ENCODE data around the gene PDGFB. TPM values are rescaled to one million over a fixed set of nuclear protein-coding genes. Genes with fewer than 3 reads are reported as not detected.
"Not testable (repeated sequence)": the region's sequence is repeated elsewhere in the genome, so short reads cannot be mapped to it uniquely, and the experiment has no call there.

PDGFB gene
- total and polyA plus RNA-seq, 2 experiments from 2014 or later = 2.2 to 8.0 TPM

DNA sequence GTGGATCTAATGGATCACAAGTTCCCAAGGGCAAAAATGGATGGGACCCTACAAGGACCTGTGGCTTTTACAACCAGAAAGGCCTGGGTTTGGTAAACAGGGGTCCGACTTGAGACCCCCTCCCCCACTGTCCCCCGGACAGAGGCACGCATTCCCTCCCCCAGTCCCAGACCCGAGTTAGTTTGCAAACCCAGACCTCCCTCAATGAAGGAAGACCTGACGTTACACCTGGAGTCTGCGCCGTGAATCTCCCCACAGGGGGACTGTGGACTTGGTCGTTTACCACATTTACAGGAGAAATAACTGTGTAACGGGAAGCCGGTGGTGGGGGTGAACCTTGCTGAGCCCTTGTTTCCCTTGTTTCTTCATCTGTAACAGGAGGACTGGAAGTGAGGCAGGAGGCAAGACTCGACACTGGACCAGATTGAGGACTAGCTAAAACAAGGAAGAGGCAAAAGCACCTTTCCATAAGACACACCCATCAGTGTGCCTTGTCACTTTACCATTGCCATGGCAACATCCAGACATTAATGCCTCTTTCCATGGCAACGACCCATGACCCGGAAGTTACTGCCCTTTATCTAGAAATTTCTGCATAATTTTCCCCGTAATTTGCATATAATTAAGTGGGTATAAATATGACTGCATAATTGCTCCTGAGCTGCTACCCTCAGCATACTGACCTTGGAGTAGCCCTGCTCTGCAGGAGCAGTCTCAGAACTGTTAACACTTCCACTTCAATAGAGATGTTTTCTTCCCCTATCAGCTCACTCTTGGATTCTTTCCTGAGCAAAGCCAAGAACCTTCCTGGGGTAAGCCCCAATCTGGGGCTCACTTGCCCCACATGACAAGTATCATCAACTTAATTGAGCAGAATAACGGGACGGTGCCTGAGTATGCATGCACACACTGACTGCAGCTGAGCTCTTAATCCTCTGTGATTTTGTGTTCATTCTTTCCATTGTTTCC lies 25.4 kb downstream of the PDGFB start:
- no peak overlapping the region for H2AFZ ChIP-seq
- DNase-seq (ENCODE audit: low spot score) = peak; percentile 59
- no peak overlapping the region for H3K27ac Mint-ChIP-seq

DNA sequence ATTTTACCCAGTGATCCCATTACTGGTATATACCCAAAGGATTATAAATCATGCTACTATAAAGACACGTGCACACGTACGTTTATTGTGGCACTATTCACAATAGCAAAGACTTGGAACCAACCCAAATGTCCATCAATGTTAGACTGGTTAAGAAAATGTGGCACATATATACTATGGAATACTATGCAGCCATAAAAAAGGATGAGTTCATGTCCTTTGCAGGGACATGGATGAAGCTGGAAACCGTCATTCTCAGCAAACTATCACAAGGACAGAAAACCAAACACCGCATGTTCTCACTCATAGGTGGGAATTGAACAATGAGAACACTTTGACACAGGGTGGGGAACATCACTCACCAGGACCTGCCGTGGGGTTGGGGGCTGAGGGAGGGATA lies 26.4 kb downstream of the PDGFB start:
- Mint-ChIP-seq H3K9me3 (peaks cover 26% of the 10 kb centered on the region), H3K27me3 (ENCODE audit: insufficient read depth, low read depth, poor library complexity) (peaks cover 11% of the 10 kb centered on the region), H3K36me3 (ENCODE audit: low read depth) (peaks cover 19% of the 10 kb centered on the region), H3K4me1 (peaks cover 29% of the 10 kb centered on the region)
- DNase-seq (ENCODE audit: low spot score); H2AFZ ChIP-seq; H3K27me3 ChIP-seq (ENCODE audit: insufficient read depth); H4K20me1 ChIP-seq (replicated peaks; ENCODE audit: insufficient read depth); H3K27ac ChIP-seq (ENCODE audit: low read depth); ATAC-seq; H3K36me3 ChIP-seq (ENCODE audit: insufficient read depth); H3K4me3 Mint-ChIP-seq; H3K4me2 ChIP-seq; H3K27ac Mint-ChIP-seq; H3K79me2 ChIP-seq (replicated peaks; ENCODE audit: insufficient read depth); H3K4me3 ChIP-seq; H3K9me2 ChIP-seq (ENCODE audit: insufficient read depth): not testable (repeated sequence)
- Histone ChIP-seq H3K4me1 (ENCODE audit: insufficient read depth) (peaks cover 15% of the 10 kb centered on the region), H3F3A (replicated peaks; ENCODE audit: low read depth) (peaks cover 11% of the 10 kb centered on the region)

More for the DNA sequence above, 25.4 kb downstream of the PDGFB start:
- TF ChIP-seq, protein P1, sequence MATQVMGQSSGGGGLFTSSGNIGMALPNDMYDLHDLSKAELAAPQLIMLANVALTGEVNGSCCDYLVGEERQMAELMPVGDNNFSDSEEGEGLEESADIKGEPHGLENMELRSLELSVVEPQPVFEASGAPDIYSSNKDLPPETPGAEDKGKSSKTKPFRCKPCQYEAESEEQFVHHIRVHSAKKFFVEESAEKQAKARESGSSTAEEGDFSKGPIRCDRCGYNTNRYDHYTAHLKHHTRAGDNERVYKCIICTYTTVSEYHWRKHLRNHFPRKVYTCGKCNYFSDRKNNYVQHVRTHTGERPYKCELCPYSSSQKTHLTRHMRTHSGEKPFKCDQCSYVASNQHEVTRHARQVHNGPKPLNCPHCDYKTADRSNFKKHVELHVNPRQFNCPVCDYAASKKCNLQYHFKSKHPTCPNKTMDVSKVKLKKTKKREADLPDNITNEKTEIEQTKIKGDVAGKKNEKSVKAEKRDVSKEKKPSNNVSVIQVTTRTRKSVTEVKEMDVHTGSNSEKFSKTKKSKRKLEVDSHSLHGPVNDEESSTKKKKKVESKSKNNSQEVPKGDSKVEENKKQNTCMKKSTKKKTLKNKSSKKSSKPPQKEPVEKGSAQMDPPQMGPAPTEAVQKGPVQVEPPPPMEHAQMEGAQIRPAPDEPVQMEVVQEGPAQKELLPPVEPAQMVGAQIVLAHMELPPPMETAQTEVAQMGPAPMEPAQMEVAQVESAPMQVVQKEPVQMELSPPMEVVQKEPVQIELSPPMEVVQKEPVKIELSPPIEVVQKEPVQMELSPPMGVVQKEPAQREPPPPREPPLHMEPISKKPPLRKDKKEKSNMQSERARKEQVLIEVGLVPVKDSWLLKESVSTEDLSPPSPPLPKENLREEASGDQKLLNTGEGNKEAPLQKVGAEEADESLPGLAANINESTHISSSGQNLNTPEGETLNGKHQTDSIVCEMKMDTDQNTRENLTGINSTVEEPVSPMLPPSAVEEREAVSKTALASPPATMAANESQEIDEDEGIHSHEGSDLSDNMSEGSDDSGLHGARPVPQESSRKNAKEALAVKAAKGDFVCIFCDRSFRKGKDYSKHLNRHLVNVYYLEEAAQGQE (IDR thresholded peaks at IDR 0.05; ENCODE audit: unreplicated experiment) = no peak
- TF ChIP-seq, protein P2, sequence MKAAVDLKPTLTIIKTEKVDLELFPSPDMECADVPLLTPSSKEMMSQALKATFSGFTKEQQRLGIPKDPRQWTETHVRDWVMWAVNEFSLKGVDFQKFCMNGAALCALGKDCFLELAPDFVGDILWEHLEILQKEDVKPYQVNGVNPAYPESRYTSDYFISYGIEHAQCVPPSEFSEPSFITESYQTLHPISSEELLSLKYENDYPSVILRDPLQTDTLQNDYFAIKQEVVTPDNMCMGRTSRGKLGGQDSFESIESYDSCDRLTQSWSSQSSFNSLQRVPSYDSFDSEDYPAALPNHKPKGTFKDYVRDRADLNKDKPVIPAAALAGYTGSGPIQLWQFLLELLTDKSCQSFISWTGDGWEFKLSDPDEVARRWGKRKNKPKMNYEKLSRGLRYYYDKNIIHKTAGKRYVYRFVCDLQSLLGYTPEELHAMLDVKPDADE (IDR thresholded peaks at IDR 0.05) = no peak
- no peak for TF ChIP-seq EZH2 (IDR thresholded peaks at IDR 0.05; ENCODE audit: low read depth, unreplicated experiment)
- no peak for ATAC-seq
- H3K27me3 Mint-ChIP-seq (ENCODE audit: insufficient read depth, low read depth, poor library complexity) = peaks cover 7% of the 10 kb centered on the region
- Histone ChIP-seq H4K20me1 (replicated peaks; ENCODE audit: insufficient read depth) (no peaks in the 10 kb centered on the region), H3K79me2 (replicated peaks; ENCODE audit: insufficient read depth) (no peaks in the 10 kb centered on the region), H3K9me2 (ENCODE audit: insufficient read depth) (peaks cover 5% of the 10 kb centered on the region; the same call in 1 of the 2 replicates), H3K4me2 (no peak overlapping the region), H3K4me1 (ENCODE audit: insufficient read depth) (peaks cover 6% of the 10 kb centered on the region), H3K27ac (ENCODE audit: low read depth) (no peak overlapping the region), H3K36me3 (ENCODE audit: insufficient read depth) (no peaks in the 10 kb centered on the region), H3F3A (replicated peaks; ENCODE audit: low read depth) (0 out of 2 replicates have a peak, but pooled peaks cover 4% of the 10 kb centered on the region), H3K27me3 (ENCODE audit: insufficient read depth) (no peaks in the 10 kb centered on the region), H3K4me3 (no peak overlapping the region)
- peaks cover 24% of the 10 kb centered on the region for H3K36me3 Mint-ChIP-seq (ENCODE audit: low read depth)
- H3K4me3 Mint-ChIP-seq = no peak overlapping the region
- peaks cover 19% of the 10 kb centered on the region for H3K4me1 Mint-ChIP-seq
- peaks cover 26% of the 10 kb centered on the region for H3K9me3 Mint-ChIP-seq

All from GM23338 (cell line).